MM.1S (cell line): ENCODE measurements around the gene OGFRL1.

Experiments
- DNase-seq: peaks from one replicate; pipeline ENCODE4 v3.0.0-alpha.2; 2015
- H2AFZ ChIP-seq: fragments of 300-600 bp; sonication (generic); 2 replicates; pipeline ENCODE4 v1.6.0; 2016; ENCODE audit warnings: antibody characterized with exemption, low read length
- H3F3A ChIP-seq: fragments of 300-600 bp; sonication (generic); 2 replicates; pipeline ENCODE4 v1.6.1; 2016; ENCODE audit warnings: mild to moderate bottlenecking, antibody characterized with exemption, low read length, moderate library complexity, mixed read lengths; ENCODE audit not compliant: insufficient read depth
- H3K27ac ChIP-seq: fragments of 300-600 bp; sonication (generic); 2 replicates; pipeline ENCODE4 v1.5.1; 2016; ENCODE audit warnings: mild to moderate bottlenecking, low read length
- H3K27me3 ChIP-seq: fragments of 300-600 bp; sonication (generic); replicated peaks from 2 replicates; pipeline ENCODE4 v1.6.0; 2016; ENCODE audit warnings: low read length; ENCODE audit not compliant: insufficient read depth
- H3K36me3 ChIP-seq: fragments of 300-600 bp; sonication (generic); replicated peaks from 2 replicates; pipeline ENCODE4 v1.6.1; 2016; ENCODE audit warnings: mild to moderate bottlenecking, low read length, mixed read lengths; ENCODE audit not compliant: insufficient read depth
- H3K4me1 ChIP-seq: fragments of 300-600 bp; sonication (generic); 2 replicates; pipeline ENCODE4 v1.6.1; 2016; ENCODE audit warnings: low read length, mixed read lengths
- H3K4me2 ChIP-seq: fragments of 300-600 bp; sonication (generic); 2 replicates; pipeline ENCODE4 v1.6.0; 2016; ENCODE audit warnings: low read depth, low read length
- H3K4me3 ChIP-seq: fragments of 300-600 bp; sonication (generic); 2 replicates; pipeline ENCODE4 v1.5.1; 2016; ENCODE audit warnings: low read length, mixed read lengths
- H3K79me2 ChIP-seq: fragments of 300-600 bp; sonication (generic); 2 replicates; pipeline ENCODE4 v1.6.1; 2016; ENCODE audit warnings: mixed run types, low read length, mixed read lengths
- H3K9ac ChIP-seq: fragments of 300-600 bp; sonication (generic); 2 replicates; pipeline ENCODE4 v1.6.1; 2016; ENCODE audit warnings: low read length, mixed read lengths
- H3K9me2 ChIP-seq: fragments of 300-600 bp; sonication (generic); replicated peaks from 2 replicates; pipeline ENCODE4 v1.6.1; 2016; ENCODE audit warnings: mild to moderate bottlenecking, low read length, mixed read lengths; ENCODE audit not compliant: insufficient read depth
- H3K9me3 ChIP-seq: fragments of 300-600 bp; sonication (generic); replicated peaks from 2 replicates; pipeline ENCODE4 v1.6.1; 2016; ENCODE audit warnings: mild to moderate bottlenecking, low read length, mixed read lengths; ENCODE audit not compliant: insufficient read depth
- H4K20me1 ChIP-seq: fragments of 300-600 bp; sonication (generic); 2 replicates; pipeline ENCODE4 v1.6.1; 2016; ENCODE audit warnings: mild to moderate bottlenecking, low read length, moderate library complexity, mixed read lengths; ENCODE audit not compliant: insufficient read depth
- EZH2 ChIP-seq: fragments of 300-600 bp; sonication (generic); optimal IDR thresholded peaks from 2 replicates; pipeline ENCODE3; 2017; ENCODE audit warnings: low read depth, mild to moderate bottlenecking, antibody characterized with exemption, low read length, mixed read lengths
- EZH2phosphoT487 ChIP-seq: fragments of 300-600 bp; sonication (generic); IDR thresholded peaks from 2 replicates; pipeline ENCODE4 v1.6.1; 2018; ENCODE audit warnings: antibody characterized with exemption, low read length
- TF ChIP-seq, protein P1 (sequence below): fragments of 300-600 bp; sonication (generic); IDR thresholded peaks from 2 replicates; pipeline ENCODE4 v1.5.1; 2016; ENCODE audit warnings: antibody characterized with exemption, low read length, mixed read lengths

OGFRL1 gene

DNA sequence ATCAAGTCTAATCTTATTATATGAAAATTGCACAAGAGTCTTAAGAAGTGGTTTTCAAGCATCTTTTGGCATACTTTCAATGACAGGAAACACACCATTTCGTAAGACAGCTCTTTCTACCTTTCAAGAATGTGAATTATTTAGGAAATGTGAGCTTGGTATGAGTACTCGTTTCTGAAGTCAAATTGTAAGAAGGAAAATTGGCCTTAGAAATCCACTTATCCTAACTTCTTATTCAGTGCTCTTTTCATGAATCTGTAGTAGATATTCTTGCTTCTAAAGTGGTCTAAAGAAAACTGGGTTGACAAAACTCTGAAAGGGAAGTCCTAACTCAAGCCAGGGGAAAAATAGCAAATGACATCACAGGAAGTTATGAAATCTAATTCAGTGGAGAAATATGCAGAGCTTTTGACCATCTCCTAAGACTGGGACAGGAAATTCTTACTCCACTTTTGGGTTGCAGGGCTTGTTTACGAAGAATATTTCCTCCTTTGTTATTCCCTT, 38.5 kb upstream of the OGFRL1 start:
- Histone ChIP-seq H2AFZ (no peak overlapping the region), H3K4me2 (no peak overlapping the region)
- DNase-seq: no peak

DNA sequence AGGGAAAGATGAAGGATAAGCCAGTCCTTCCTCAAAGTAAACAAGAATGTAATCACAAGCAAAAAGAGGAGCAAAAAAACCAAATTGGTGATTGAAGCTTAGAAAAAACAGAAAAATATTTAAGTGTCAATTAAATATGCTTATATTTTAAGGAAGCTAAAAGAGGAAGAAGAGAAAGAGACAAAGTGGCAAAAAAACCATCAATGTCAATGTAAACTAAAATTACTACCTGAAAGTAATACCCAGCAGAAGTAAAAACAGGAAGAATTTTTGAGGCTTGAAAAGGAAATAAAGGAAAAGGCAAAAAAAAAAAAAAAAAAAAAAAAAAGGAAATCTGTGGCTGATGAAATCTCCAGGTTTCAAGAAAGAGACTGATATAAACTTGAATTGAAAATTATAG, 36.2 kb upstream of the OGFRL1 start:
- no peaks in the 10 kb centered on the region for H3K27me3 ChIP-seq
- no peak overlapping the region for H3K27ac ChIP-seq
- no peak overlapping the region for H3K4me2 ChIP-seq
- TF ChIP-seq, protein P1, sequence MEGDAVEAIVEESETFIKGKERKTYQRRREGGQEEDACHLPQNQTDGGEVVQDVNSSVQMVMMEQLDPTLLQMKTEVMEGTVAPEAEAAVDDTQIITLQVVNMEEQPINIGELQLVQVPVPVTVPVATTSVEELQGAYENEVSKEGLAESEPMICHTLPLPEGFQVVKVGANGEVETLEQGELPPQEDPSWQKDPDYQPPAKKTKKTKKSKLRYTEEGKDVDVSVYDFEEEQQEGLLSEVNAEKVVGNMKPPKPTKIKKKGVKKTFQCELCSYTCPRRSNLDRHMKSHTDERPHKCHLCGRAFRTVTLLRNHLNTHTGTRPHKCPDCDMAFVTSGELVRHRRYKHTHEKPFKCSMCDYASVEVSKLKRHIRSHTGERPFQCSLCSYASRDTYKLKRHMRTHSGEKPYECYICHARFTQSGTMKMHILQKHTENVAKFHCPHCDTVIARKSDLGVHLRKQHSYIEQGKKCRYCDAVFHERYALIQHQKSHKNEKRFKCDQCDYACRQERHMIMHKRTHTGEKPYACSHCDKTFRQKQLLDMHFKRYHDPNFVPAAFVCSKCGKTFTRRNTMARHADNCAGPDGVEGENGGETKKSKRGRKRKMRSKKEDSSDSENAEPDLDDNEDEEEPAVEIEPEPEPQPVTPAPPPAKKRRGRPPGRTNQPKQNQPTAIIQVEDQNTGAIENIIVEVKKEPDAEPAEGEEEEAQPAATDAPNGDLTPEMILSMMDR: no peak
- no peak for TF ChIP-seq EZH2phosphoT487
- TF ChIP-seq EZH2: no peak
- no peaks in the 10 kb centered on the region for H3K36me3 ChIP-seq
- H2AFZ ChIP-seq: no peak overlapping the region
- H4K20me1 ChIP-seq: no peaks in the 10 kb centered on the region
- no peak overlapping the region for H3K9ac ChIP-seq
- no peaks in the 10 kb centered on the region for H3K79me2 ChIP-seq
- H3K4me3 ChIP-seq: no peak overlapping the region
- H3F3A ChIP-seq: no peaks in the 10 kb centered on the region
- no peak for DNase-seq
- no peaks in the 10 kb centered on the region for H3K4me1 ChIP-seq
- no peaks in the 10 kb centered on the region for H3K9me3 ChIP-seq
- no peaks in the 10 kb centered on the region for H3K9me2 ChIP-seq

More for the DNA sequence above, 38.5 kb upstream of the OGFRL1 start:
- Histone ChIP-seq H3K36me3 (no peaks in the 10 kb centered on the region), H3K9ac (no peak overlapping the region), H3K79me2 (no peaks in the 10 kb centered on the region), H4K20me1 (no peaks in the 10 kb centered on the region), H3K27ac (no peak overlapping the region), H3F3A (no peaks in the 10 kb centered on the region), H3K4me3 (no peak overlapping the region), H3K27me3 (no peaks in the 10 kb centered on the region), H3K4me1 (no peaks in the 10 kb centered on the region), H3K9me3 (no peaks in the 10 kb centered on the region), H3K9me2 (no peaks in the 10 kb centered on the region)
- TF ChIP-seq EZH2phosphoT487 (no peak), EZH2 (no peak)
- TF ChIP-seq, protein P1: no peak

DNA sequence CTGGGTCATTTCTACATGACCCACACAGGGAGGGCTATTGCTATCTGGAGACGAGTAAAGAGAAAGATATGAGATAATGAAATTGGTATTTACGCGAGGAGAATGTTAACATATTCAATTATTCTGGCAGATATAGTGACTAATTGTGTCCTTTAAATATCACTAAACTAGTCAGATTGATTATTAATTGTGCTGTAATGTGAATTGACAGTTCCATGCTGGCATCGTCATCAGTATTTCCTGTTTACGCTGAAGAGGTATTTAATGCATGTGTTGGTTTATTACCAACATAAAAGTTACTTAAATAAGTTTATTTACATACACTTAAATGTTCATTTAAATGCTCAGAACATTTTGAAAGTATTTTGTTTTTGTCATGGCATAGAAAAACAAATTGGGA, 35.7 kb upstream of the OGFRL1 start:
- H3K9me2 ChIP-seq: no peaks in the 10 kb centered on the region
- H3K9ac ChIP-seq: no peak overlapping the region
- H3K4me3 ChIP-seq: no peak overlapping the region
- no peak overlapping the region for H3K4me2 ChIP-seq
- no peaks in the 10 kb centered on the region for H4K20me1 ChIP-seq
- no peak overlapping the region for H3K27ac ChIP-seq
- no peaks in the 10 kb centered on the region for H3K36me3 ChIP-seq
- H3K4me1 ChIP-seq: no peaks in the 10 kb centered on the region
- H3F3A ChIP-seq: no peaks in the 10 kb centered on the region
- no peaks in the 10 kb centered on the region for H3K9me3 ChIP-seq
- DNase-seq: no peak
- no peaks in the 10 kb centered on the region for H3K27me3 ChIP-seq
- no peak for TF ChIP-seq EZH2
- TF ChIP-seq, protein P1: no peak
- TF ChIP-seq EZH2phosphoT487: no peak
- H3K79me2 ChIP-seq: no peaks in the 10 kb centered on the region
- no peak overlapping the region for H2AFZ ChIP-seq
